ENCODE measurements around the gene OTP. TPM values are rescaled to one million over a fixed set of nuclear protein-coding genes. Genes with fewer than 3 reads are reported as not detected.

The OTP gene
- total RNA-seq, 1 experiment from 2014 or later, result 0.05 TPM

DNA sequence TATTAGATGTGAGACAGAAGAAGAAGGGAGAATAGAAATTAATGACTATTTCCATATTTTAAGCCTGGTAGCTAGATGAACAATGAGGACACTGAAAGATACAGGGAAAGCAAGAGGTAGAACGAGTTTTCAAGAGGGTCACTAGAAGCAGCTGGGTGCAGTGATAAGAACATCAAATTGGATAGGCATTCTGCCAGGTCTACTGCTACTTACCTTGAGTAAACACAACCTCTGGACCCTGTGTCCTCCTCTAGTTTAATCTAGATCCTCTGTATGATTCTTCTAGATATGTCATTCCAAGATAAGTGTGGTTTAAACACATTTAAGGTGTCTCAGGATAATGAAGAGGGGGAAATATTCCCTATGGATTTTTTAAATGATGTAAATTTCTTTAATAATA is 31.2 kb downstream of the OTP start:
- intact Hi-C loops (cut with micrococcal nuclease; ENCODE audit: unreplicated experiment) (no loop called here), in situ Hi-C loops (cut with HindIII; ENCODE audit: low pct_unique_long_range_greater_than_20kb, low sequenced_read_pairs) (no loop called here)
- H3K27me3 ChIP-seq (ENCODE audit: control insufficient read depth, insufficient read depth, low read length), result peaks cover 9% of the 10 kb centered on the region
- POLR2A ChIA-PET, result interaction anchor here (0.7 kb wide), 1 partner anchor 85 kb away, joined by 10 read pairs; no protein-coding TSS in a partner anchor
- H3K4me1 ChIP-seq (ENCODE audit: control insufficient read depth, insufficient read depth, low read length), result no peaks in the 10 kb centered on the region
- CTCF ChIA-PET, result interaction anchor here (0.6 kb wide), 1 partner anchor 41 kb away, joined by 3 read pairs; no protein-coding TSS in a partner anchor
- no peak overlapping the region for H3K27ac ChIP-seq (ENCODE audit: low read length)
- no peaks in the 10 kb centered on the region for H3K36me3 ChIP-seq (ENCODE audit: control insufficient read depth, insufficient read depth, low read length)
- no peak overlapping the region for H3K4me3 ChIP-seq (ENCODE audit: low read depth in 2 of 2, low read length in 2 of 2)
- no peaks in the 10 kb centered on the region for H3K9me3 ChIP-seq (ENCODE audit: control insufficient read depth, insufficient read depth, low read depth, low read length)
- no peak for DNase-seq (ENCODE audit: low read depth, low spot score)
- TF ChIP-seq, protein P1, sequence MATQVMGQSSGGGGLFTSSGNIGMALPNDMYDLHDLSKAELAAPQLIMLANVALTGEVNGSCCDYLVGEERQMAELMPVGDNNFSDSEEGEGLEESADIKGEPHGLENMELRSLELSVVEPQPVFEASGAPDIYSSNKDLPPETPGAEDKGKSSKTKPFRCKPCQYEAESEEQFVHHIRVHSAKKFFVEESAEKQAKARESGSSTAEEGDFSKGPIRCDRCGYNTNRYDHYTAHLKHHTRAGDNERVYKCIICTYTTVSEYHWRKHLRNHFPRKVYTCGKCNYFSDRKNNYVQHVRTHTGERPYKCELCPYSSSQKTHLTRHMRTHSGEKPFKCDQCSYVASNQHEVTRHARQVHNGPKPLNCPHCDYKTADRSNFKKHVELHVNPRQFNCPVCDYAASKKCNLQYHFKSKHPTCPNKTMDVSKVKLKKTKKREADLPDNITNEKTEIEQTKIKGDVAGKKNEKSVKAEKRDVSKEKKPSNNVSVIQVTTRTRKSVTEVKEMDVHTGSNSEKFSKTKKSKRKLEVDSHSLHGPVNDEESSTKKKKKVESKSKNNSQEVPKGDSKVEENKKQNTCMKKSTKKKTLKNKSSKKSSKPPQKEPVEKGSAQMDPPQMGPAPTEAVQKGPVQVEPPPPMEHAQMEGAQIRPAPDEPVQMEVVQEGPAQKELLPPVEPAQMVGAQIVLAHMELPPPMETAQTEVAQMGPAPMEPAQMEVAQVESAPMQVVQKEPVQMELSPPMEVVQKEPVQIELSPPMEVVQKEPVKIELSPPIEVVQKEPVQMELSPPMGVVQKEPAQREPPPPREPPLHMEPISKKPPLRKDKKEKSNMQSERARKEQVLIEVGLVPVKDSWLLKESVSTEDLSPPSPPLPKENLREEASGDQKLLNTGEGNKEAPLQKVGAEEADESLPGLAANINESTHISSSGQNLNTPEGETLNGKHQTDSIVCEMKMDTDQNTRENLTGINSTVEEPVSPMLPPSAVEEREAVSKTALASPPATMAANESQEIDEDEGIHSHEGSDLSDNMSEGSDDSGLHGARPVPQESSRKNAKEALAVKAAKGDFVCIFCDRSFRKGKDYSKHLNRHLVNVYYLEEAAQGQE (IDR thresholded peaks at IDR 0.05; ENCODE audit: insufficient read depth in 1 of 2, low read depth in 2 of 2, low read length in 1 of 2), result no peak
- no peak for TF ChIP-seq CTCF (IDR thresholded peaks at IDR 0.05)
- no peak for TF ChIP-seq TCF7L2 (IDR thresholded peaks at IDR 0.05; ENCODE audit: low read depth, low read length)
- TF ChIP-seq POLR2AphosphoS5 (IDR thresholded peaks at IDR 0.05; ENCODE audit: low read depth, low read length), result no peak
- no peak for TF ChIP-seq SIN3A (IDR thresholded peaks at IDR 0.05; ENCODE audit: borderline replicate concordance, insufficient read depth, low read depth, low read length)
- ATAC-seq, result no peak
- no TSS peak for BruUV-seq (replicated peaks)

DNA sequence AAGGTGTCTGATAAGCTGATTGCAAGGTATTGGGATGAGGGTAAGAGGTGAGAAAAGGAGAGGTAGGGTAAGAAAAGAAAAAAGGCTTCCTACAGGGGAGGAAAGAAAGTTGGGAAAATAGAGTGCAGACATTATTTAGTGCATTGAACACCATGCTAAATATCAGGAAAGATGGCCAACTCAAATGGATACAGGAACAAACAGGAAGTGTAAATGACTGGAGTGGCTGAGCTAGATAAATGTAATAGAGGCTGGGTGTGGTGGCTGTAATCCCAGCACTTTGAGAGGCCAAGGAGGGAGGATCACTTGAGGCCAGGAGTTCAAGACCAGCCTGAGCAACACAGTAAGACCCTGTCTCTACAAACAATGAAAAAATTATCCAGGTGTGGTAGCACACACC is 32.2 kb downstream of the OTP start:
- CTCF ChIA-PET, result no interaction called here
- DNase-seq (ENCODE audit: low read depth, low spot score) (no peak), ATAC-seq (no peak)
- POLR2A ChIA-PET, result no interaction called here
- H3K27ac ChIP-seq (ENCODE audit: low read length), result no peak overlapping the region
- H3K36me3 ChIP-seq (ENCODE audit: control insufficient read depth, insufficient read depth, low read length), result no peaks in the 10 kb centered on the region
- H3K4me1 ChIP-seq (ENCODE audit: control insufficient read depth, insufficient read depth, low read length), result no peaks in the 10 kb centered on the region
- in situ Hi-C loops (cut with HindIII; ENCODE audit: low pct_unique_long_range_greater_than_20kb, low sequenced_read_pairs) (no loop called here), intact Hi-C loops (cut with micrococcal nuclease; ENCODE audit: unreplicated experiment) (no loop called here)
- H3K4me3 ChIP-seq (ENCODE audit: low read depth in 2 of 2, low read length in 2 of 2), result no peak overlapping the region
- BruUV-seq (replicated peaks), result no TSS peak
- TF ChIP-seq TCF7L2 (IDR thresholded peaks at IDR 0.05; ENCODE audit: low read depth, low read length), result no peak
- TF ChIP-seq, protein P1 (IDR thresholded peaks at IDR 0.05; ENCODE audit: insufficient read depth in 1 of 2, low read depth in 2 of 2, low read length in 1 of 2), result no peak
- TF ChIP-seq SIN3A (IDR thresholded peaks at IDR 0.05; ENCODE audit: borderline replicate concordance, insufficient read depth, low read depth, low read length), result no peak
- TF ChIP-seq CTCF (IDR thresholded peaks at IDR 0.05), result no peak
- TF ChIP-seq POLR2AphosphoS5 (IDR thresholded peaks at IDR 0.05; ENCODE audit: low read depth, low read length), result no peak
- H3K27me3 ChIP-seq (ENCODE audit: control insufficient read depth, insufficient read depth, low read length), result peaks cover 9% of the 10 kb centered on the region
- H3K9me3 ChIP-seq (ENCODE audit: control insufficient read depth, insufficient read depth, low read depth, low read length), result no peaks in the 10 kb centered on the region
